SHP77 (cell line): ENCODE measurements around the gene LHX4.
"Not testable (repeated sequence)": the region's sequence is repeated elsewhere in the genome, so short reads cannot be mapped to it uniquely, and the experiment has no call there.

Source experiments
- DNase-seq, 2 experiments: peaks; one replicate each; lab custom pipeline; 2025; lab: John Stamatoyannopoulos, UW

LHX4 gene

GRCh38 chr1:180197231-180197630 is 32.8 kb upstream of the LHX4 start:
- no peak for DNase-seq

- no peak for DNase-seq
These were observed 31.9 kb upstream of the LHX4 start for GRCh38 chr1:180198196-180198595.

GRCh38 chr1:180198611-180199010 is 31.5 kb upstream of the LHX4 start:
- DNase-seq, result no peak

- no peak for DNase-seq
These were observed 31.0 kb upstream of the LHX4 start for GRCh38 chr1:180199018-180199417.

- no peak for DNase-seq
These were observed 28.4 kb upstream of the LHX4 start for GRCh38 chr1:180201451-180202200.

GRCh38 chr1:180202588-180202987 is 27.5 kb upstream of the LHX4 start:
- not testable (repeated sequence) for DNase-seq

GRCh38 chr1:180204231-180204630 is 25.8 kb upstream of the LHX4 start:
- no peak for DNase-seq

GRCh38 chr1:180206581-180206980 is 23.5 kb upstream of the LHX4 start:
- no peak for DNase-seq

- no peak for DNase-seq
These were observed 21.8 kb upstream of the LHX4 start for GRCh38 chr1:180208264-180208663.

- no peak for DNase-seq
These were observed 19.9 kb upstream of the LHX4 start for GRCh38 chr1:180210008-180210620.

GRCh38 chr1:180211156-180211859 is 18.8 kb upstream of the LHX4 start:
- no peak for DNase-seq

GRCh38 chr1:180211860-180212229 is 18.2 kb upstream of the LHX4 start:
- DNase-seq, result no peak

GRCh38 chr1:180213401-180214170 is 16.5 kb upstream of the LHX4 start:
- DNase-seq, result no peak

GRCh38 chr1:180215856-180216625 is 14.0 kb upstream of the LHX4 start:
- no peak for DNase-seq

- no peak for DNase-seq
These were observed 13.1 kb upstream of the LHX4 start for GRCh38 chr1:180217006-180217405.

GRCh38 chr1:180218806-180219765 is 11.0 kb upstream of the LHX4 start:
- DNase-seq, result no peak

- no peak for DNase-seq
These were observed 10.3 kb upstream of the LHX4 start for GRCh38 chr1:180219776-180220175.

GRCh38 chr1:180221462-180221861 is 8.6 kb upstream of the LHX4 start:
- DNase-seq, result no peak

- no peak for DNase-seq
These were observed 5.2 kb upstream of the LHX4 start for GRCh38 chr1:180224902-180225301.

- no peak for DNase-seq
These were observed 4.7 kb upstream of the LHX4 start for GRCh38 chr1:180225403-180225802.
